Mesenteric fat pad (tissue), 1 donor: Measurements from ENCODE around the gene VSTM2A. TPM values are rescaled to one million over a fixed set of nuclear protein-coding genes. Genes with fewer than 3 reads are reported as not detected.
"Not testable (repeated sequence)": the region's sequence is repeated elsewhere in the genome, so short reads cannot be mapped to it uniquely, and the experiment has no call there.

Experiments
- DNase-seq: peaks from one replicate; pipeline ENCODE4 v3.0.0-alpha.2; 2020; ENCODE audit warnings: low spot score
- long read RNA-seq: library from polyadenylated mRNA; unstranded; transcript quantifications from one replicate; pipeline ENCODE4 v2.0.0, GENCODE V29; 2020
- total RNA-seq: library from RNA; stranded (reverse); fragmentation: NEBNext Ultra II Directional; extraction: Animal tissue kit (Norgen Biotek cat#: 25700); gene quantifications from one replicate; pipeline ENCODE4 v1.2.1, GENCODE V29; 2021
- donor health status: DM: yes; HTN: yes; CAD: no.

VSTM2A gene
- not detected for total RNA-seq
- long read RNA-seq, result 0 reads

GRCh38 chr7:54541669-54542625, at the start of gene VSTM2A:
Gene VSTM2A (plus strand): TSS chr7:54542375. CDS start chr7:54542731, 356 bp downstream.
- no peak for DNase-seq

GRCh38 chr7:54504531-54504930, 37.6 kb upstream of the VSTM2A start:
- DNase-seq, result not testable (repeated sequence)

GRCh38 chr7:54529568-54529967, 12.6 kb upstream of the VSTM2A start:
- DNase-seq, result no peak

- DNase-seq, result no peak
These were observed 4.1 kb upstream of the VSTM2A start for GRCh38 chr7:54538122-54538521.

GRCh38 chr7:54543051-54543488, 895 bp downstream of the VSTM2A start:
- no peak for DNase-seq

- no peak for DNase-seq
These were observed 2.0 kb downstream of the VSTM2A start for GRCh38 chr7:54544149-54544526.

GRCh38 chr7:54544527-54545240, 2.5 kb downstream of the VSTM2A start:
- no peak for DNase-seq

- no peak for DNase-seq
These were observed 3.0 kb downstream of the VSTM2A start for GRCh38 chr7:54545241-54545563.

GRCh38 chr7:54546081-54546985, 4.2 kb downstream of the VSTM2A start:
- DNase-seq, result no peak

GRCh38 chr7:54546986-54547314, 4.8 kb downstream of the VSTM2A start:
- no peak for DNase-seq

GRCh38 chr7:54550471-54550870, 8.3 kb downstream of the VSTM2A start:
- DNase-seq, result no peak

GRCh38 chr7:54556121-54556520, 13.9 kb downstream of the VSTM2A start:
- no peak for DNase-seq

- no peak for DNase-seq
These were observed 17.2 kb downstream of the VSTM2A start for GRCh38 chr7:54559401-54559800.

- no peak for DNase-seq
These were observed 18.0 kb downstream of the VSTM2A start for GRCh38 chr7:54560198-54560597.

GRCh38 chr7:54560723-54561122, 18.5 kb downstream of the VSTM2A start:
- DNase-seq, result no peak

GRCh38 chr7:54563329-54563916, 21.2 kb downstream of the VSTM2A start:
- DNase-seq, result no peak

- DNase-seq, result no peak
These were observed 23.3 kb downstream of the VSTM2A start for GRCh38 chr7:54565432-54565831.

GRCh38 chr7:54581511-54581910, 39.3 kb downstream of the VSTM2A start:
- DNase-seq, result no peak

- DNase-seq, result no peak
These were observed 49.5 kb downstream of the VSTM2A start for GRCh38 chr7:54591404-54592386.

GRCh38 chr7:54596747-54597146, 54.6 kb downstream of the VSTM2A start:
- no peak for DNase-seq
